ENCODE data around the gene RBM19.

GRCh38 chr12:113961921-113962710 lies 4.0 kb downstream of the RBM19 start:
- TF ChIP-seq, protein P1, sequence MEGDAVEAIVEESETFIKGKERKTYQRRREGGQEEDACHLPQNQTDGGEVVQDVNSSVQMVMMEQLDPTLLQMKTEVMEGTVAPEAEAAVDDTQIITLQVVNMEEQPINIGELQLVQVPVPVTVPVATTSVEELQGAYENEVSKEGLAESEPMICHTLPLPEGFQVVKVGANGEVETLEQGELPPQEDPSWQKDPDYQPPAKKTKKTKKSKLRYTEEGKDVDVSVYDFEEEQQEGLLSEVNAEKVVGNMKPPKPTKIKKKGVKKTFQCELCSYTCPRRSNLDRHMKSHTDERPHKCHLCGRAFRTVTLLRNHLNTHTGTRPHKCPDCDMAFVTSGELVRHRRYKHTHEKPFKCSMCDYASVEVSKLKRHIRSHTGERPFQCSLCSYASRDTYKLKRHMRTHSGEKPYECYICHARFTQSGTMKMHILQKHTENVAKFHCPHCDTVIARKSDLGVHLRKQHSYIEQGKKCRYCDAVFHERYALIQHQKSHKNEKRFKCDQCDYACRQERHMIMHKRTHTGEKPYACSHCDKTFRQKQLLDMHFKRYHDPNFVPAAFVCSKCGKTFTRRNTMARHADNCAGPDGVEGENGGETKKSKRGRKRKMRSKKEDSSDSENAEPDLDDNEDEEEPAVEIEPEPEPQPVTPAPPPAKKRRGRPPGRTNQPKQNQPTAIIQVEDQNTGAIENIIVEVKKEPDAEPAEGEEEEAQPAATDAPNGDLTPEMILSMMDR (conservative IDR thresholded peaks at IDR 0.05 in 1 of 2, IDR thresholded peaks at IDR 0.05 in 1 of 2; ENCODE audit: low read depth in 1 of 2, low read length in 2 of 2): no peak
- no peak for TF ChIP-seq EZH2 (IDR thresholded peaks at IDR 0.05; ENCODE audit: low read length, missing control alignments)
